HepG2 (cell line): ENCODE measurements around the gene MRRF. TPM values are rescaled to one million over a fixed set of nuclear protein-coding genes. Genes with fewer than 3 reads are reported as not detected.

ENCODE experiments used
- ATAC-seq: fragments of 200-7000 bp; cut with Tn5 transposase; 3 replicates; pipeline ENCODE4 v1.9.1; 2020; ENCODE audit warnings: mild to moderate bottlenecking, moderate library complexity
- BruUV-seq: library from RNA; stranded (reverse); fragments of 400-500 nt; replicated peaks from 2 replicates; lab custom pipeline; 2021; lab: Mats Ljungman, UMichigan
- CTCF ChIA-PET: fragments of 300-600 bp; formaldehyde crosslinking; extraction: SDS; loops from one replicate; lab custom pipeline; 2021; ENCODE audit warnings: low total read pairs, inconsistent platforms, low intra/inter-chr PET ratio; lab: Yijun Ruan, JAX
- POLR2A ChIA-PET: fragments of 350-600 bp; sonication (Branson Sonifier 250); formaldehyde crosslinking; loops from one replicate; lab custom pipeline; 2020; ENCODE audit warnings: antibody characterized with exemption, inconsistent platforms; lab: Yijun Ruan, JAX
- DNase-seq: peaks from one replicate; pipeline ENCODE4 v3.0.0-alpha.2; 2015; ENCODE audit warnings: low spot score
- FAIRE-seq: peaks from 3 replicates; lab custom pipeline; 2011; peaks lifted over from hg19 to GRCh38; lab: Jason Lieb, UNC
- H2AFZ ChIP-seq: one replicate; pipeline ENCODE4 v1.6.1; 2011; ENCODE audit warnings: low read length, inconsistent platforms
- H3K27ac ChIP-seq: fragments of 300-600 bp; 3 replicates; pipeline ENCODE4 v1.8.0; 2011; ENCODE audit warnings: mixed run types, mild to moderate bottlenecking, mixed read lengths, low read length, inconsistent platforms; ENCODE audit not compliant: insufficient read depth; ENCODE audit errors: extremely low read length
- H3K27me3 ChIP-seq, 2 experiments: fragments of 200-600 bp in 1 of 2; 2 replicates in 1 of 2; 3 replicates in 1 of 2; pipeline versions ENCODE4 v1.6.0 to v1.8.0; 2011; ENCODE audit warnings: low read length in 2 of 2, mild to moderate bottlenecking in 2 of 2, moderate library complexity in 2 of 2, inconsistent platforms in 1 of 2; ENCODE audit not compliant: insufficient read depth in 2 of 2, control insufficient read depth in 1 of 2
- H3K36me3 ChIP-seq, 2 experiments: fragments of 200-600 bp in 1 of 2; replicated peaks in 1 of 2; 2 replicates in 1 of 2; 3 replicates in 1 of 2; pipeline versions ENCODE4 v1.5.1 to v1.8.0; 2011; ENCODE audit warnings: low read length in 2 of 2, inconsistent platforms in 1 of 2; ENCODE audit not compliant: insufficient read depth in 2 of 2, control insufficient read depth in 1 of 2
- H3K4me1 ChIP-seq: 2 replicates; pipeline ENCODE4 v1.5.1; 2012; ENCODE audit warnings: low read length, inconsistent platforms; ENCODE audit not compliant: insufficient read depth
- H3K4me2 ChIP-seq: 2 replicates; pipeline ENCODE4 v1.6.0; 2011; ENCODE audit warnings: low read depth, low read length, inconsistent platforms
- H3K4me3 ChIP-seq, 3 experiments: fragments of 200-600 bp in 1 of 3; sonication (generic), shearing (Covaris generic) in 1 of 3; replicated peaks in 1 of 3; 2 replicates each; pipeline ENCODE4 v1.5.1; 2011 to 2016; ENCODE audit warnings: low read length in 3 of 3, inconsistent platforms in 2 of 3, low read depth in 2 of 3, mild to moderate bottlenecking in 2 of 3, control low read depth in 1 of 3, mixed read lengths in 1 of 3; ENCODE audit not compliant: insufficient read depth in 1 of 3
- H3K79me2 ChIP-seq: one replicate; pipeline ENCODE4 v1.6.1; 2011; ENCODE audit warnings: low read length, inconsistent platforms; ENCODE audit not compliant: insufficient read depth
- H3K9ac ChIP-seq: 2 replicates; pipeline ENCODE4 v1.6.0; 2011; ENCODE audit warnings: mild to moderate bottlenecking, low read depth, low read length, inconsistent platforms; ENCODE audit not compliant: insufficient read depth
- H3K9me3 ChIP-seq: 2 replicates; pipeline ENCODE4 v1.5.1; 2012; ENCODE audit warnings: mild to moderate bottlenecking, low read length
- H4K20me1 ChIP-seq: 2 replicates; pipeline ENCODE4 v1.6.0; 2011; ENCODE audit warnings: inconsistent platforms, mild to moderate bottlenecking, low read length, moderate library complexity; ENCODE audit not compliant: insufficient read depth
- ATF5 ChIP-seq: sonication (generic); formaldehyde crosslinking; IDR thresholded peaks from 2 replicates; pipeline ENCODE4 v1.4.0; 2020; ENCODE audit warnings: mild to moderate bottlenecking, low read depth, missing genetic modification reagents
- CHCHD3 ChIP-seq: sonication (generic); formaldehyde crosslinking; IDR thresholded peaks from 2 replicates; pipeline ENCODE4 v1.8.0; 2022; ENCODE audit warnings: mild to moderate bottlenecking, missing genetic modification reagents, moderate library complexity
- ELF3 ChIP-seq: IDR thresholded peaks from 2 replicates; pipeline ENCODE4 v1.6.1; 2016; ENCODE audit warnings: missing genetic modification reagents, missing compliant biosample characterization
- EP300 ChIP-seq, 3 experiments: sonication (generic) in 1 of 3; formaldehyde crosslinking in 1 of 3; IDR thresholded peaks; 2 replicates each; pipeline versions ENCODE4 v1.5.1 to v1.6.1; 2011 to 2020; ENCODE audit warnings: low read depth in 2 of 3, low read length in 2 of 3, borderline replicate concordance in 1 of 3, improper control_type of control experiment in 1 of 3, mild to moderate bottlenecking in 1 of 3, missing genetic modification reagents in 1 of 3, moderate library complexity in 1 of 3
- IRX3 ChIP-seq: sonication (generic); formaldehyde crosslinking; IDR thresholded peaks from 2 replicates; pipeline ENCODE4 v1.8.1; 2023; ENCODE audit warnings: mild to moderate bottlenecking, low read depth, missing genetic modification reagents, borderline replicate concordance
- NCOR1 ChIP-seq: fragments of 200-600 bp; sonication (generic); IDR thresholded peaks from 2 replicates; pipeline ENCODE4 v1.7.0; 2017; ENCODE audit warnings: antibody characterized with exemption, low read length, borderline replicate concordance
- SMARCC2 ChIP-seq: fragments of 450-650 bp; IDR thresholded peaks from 2 replicates; pipeline ENCODE4 v1.6.1; 2017; ENCODE audit warnings: antibody characterized with exemption, mild to moderate bottlenecking
- SOX5 ChIP-seq: IDR thresholded peaks from 2 replicates; pipeline ENCODE4 v1.6.1; 2016; ENCODE audit warnings: borderline replicate concordance
- TFDP2 ChIP-seq: sonication (generic); formaldehyde crosslinking; IDR thresholded peaks from 2 replicates; pipeline ENCODE4 v1.4.0; 2020; ENCODE audit warnings: missing genetic modification reagents
- ZBTB2 ChIP-seq: sonication (generic); formaldehyde crosslinking; IDR thresholded peaks from 2 replicates; pipeline ENCODE4 v1.8.0; 2022; ENCODE audit warnings: low read depth, missing genetic modification reagents
- ZBTB39 ChIP-seq: sonication (generic); formaldehyde crosslinking; IDR thresholded peaks from 2 replicates; pipeline ENCODE4 v1.5.0; 2020; ENCODE audit warnings: missing genetic modification reagents
- ZNF24 ChIP-seq: fragments of 450-650 bp; IDR thresholded peaks from 2 replicates; pipeline ENCODE4 v1.6.1; 2017; ENCODE audit warnings: antibody characterized with exemption, mild to moderate bottlenecking
- ZNF580 ChIP-seq: IDR thresholded peaks from 2 replicates; pipeline ENCODE4 v1.6.1; 2016; ENCODE audit warnings: low read depth, borderline replicate concordance
- WGBS: methylation state at CpG from one replicate; pipeline ENCODE4 v1.1.6; 2017; ENCODE audit warnings: low lambda C conversion rate; 5-methylcytosine and 5-hydroxymethylcytosine counted together
- in situ Hi-C: cut with HindIII; loops from 2 replicates; pipeline ENCODE4 v1.10.0; 2017; ENCODE audit warnings: low pct_unique_long_range_greater_than_20kb; ENCODE audit not compliant: extremely low pct_ligation_motif_present
- intact Hi-C: fragments of 100-400 bp; cut with micrococcal nuclease; formaldehyde crosslinking; loops from one replicate; pipeline ENCODE4 v1.10.0; 2022; ENCODE audit not compliant: unreplicated experiment
- polyA plus RNA-seq, 8 experiments: library from polyadenylated mRNA; depleted of rRNA in 3 of 8; stranded (reverse) in 7 of 8; unstranded in 1 of 8; fragments of >200 nt; fragmentation: Illumina TruSeq in 4 of 8; extraction: Trizol in 4 of 8; gene quantifications; 2 replicates each; pipeline versions ENCODE4 v1.2.1 to v1.2.3, GENCODE V29; 2011 to 2016; ENCODE audit warnings: low read depth in 4 of 8, missing spikeins in 1 of 8, mixed read lengths in 1 of 8; ENCODE audit not compliant: insufficient read depth in 1 of 8
- total RNA-seq, 5 experiments: library from RNA; depleted of rRNA; stranded (reverse); fragments of >200 nt; fragmentation: Illumina TruSeq; extraction: Trizol; gene quantifications; 2 replicates each; pipeline ENCODE4 v1.2.3, GENCODE V29; 2016; ENCODE audit warnings: low read depth in 1 of 5

MRRF gene
- total and polyA plus RNA-seq, 2 of the 13 experiments (the other 11 are each of a cell fraction or from before 2014, with no cell fraction given) = 37.3 to 44.3 TPM

GRCh38 chr9:122329597-122329996, 64.9 kb downstream of the MRRF start:
- ATAC-seq (no peak), FAIRE-seq (no peak), DNase-seq (no peak)
- BruUV-seq = no TSS peak
- Histone ChIP-seq H3K4me1 (peaks cover 12% of the 10 kb centered on the region), H3K4me3 (no peak overlapping the region), H3K9ac (no peak overlapping the region), H3K9me3 (no peaks in the 10 kb centered on the region), H2AFZ (no peak overlapping the region), H3K27me3 (no peaks in the 10 kb centered on the region), H3K36me3 (no peaks in the 10 kb centered on the region; a peak in 1 of 5 replicates), H3K27ac (no peak overlapping the region), H3K79me2 (no peaks in the 10 kb centered on the region), H3K4me2 (no peak overlapping the region), H4K20me1 (no peaks in the 10 kb centered on the region)
- in situ Hi-C loops = no loop called here
- WGBS = 97% methylated on average over 3 of the region's 3 CpGs
- intact Hi-C loops = no loop called here
- ChIA-PET POLR2A (no interaction called here), CTCF (no interaction called here)
- TF ChIP-seq ATF5 (CRISPR knock-in tag) (no peak), SOX5 (CRISPR knock-in tag) (no peak), IRX3 (CRISPR knock-in tag) (no peak), ZNF24 (no peak), EP300 (IDR thresholded peaks at IDR 0.05; ENCODE audit: low read depth in 2 of 2, low read length in 2 of 2) (no peak), EP300 (CRISPR knock-in tag; IDR thresholded peaks at IDR 0.05; ENCODE audit: borderline replicate concordance) (no peak), SMARCC2 (no peak), ZBTB39 (no peak), TFDP2 (CRISPR knock-in tag) (no peak), ELF3 (CRISPR knock-in tag) (no peak), ZBTB2 (CRISPR knock-in tag) (no peak), ZNF580 (no peak), NCOR1 (no peak), CHCHD3 (CRISPR knock-in tag) (no peak)
